Left lung (tissue), 10 donors: Measurements from ENCODE around the gene LRFN3. TPM values are rescaled to one million over a fixed set of nuclear protein-coding genes. Genes with fewer than 3 reads are reported as not detected.

ENCODE experiments used
- ATAC-seq: fragments of 200-7000 bp; cut with Tn5 transposase; one replicate; pipeline ENCODE4 v1.9.1; 2020; ENCODE audit warnings: moderate library complexity
- DNase-seq, 4 donors: peaks; one replicate each; pipeline ENCODE4 v3.0.0-alpha.2; 2013 to 2020
- H3K27ac ChIP-seq, 2 donors: fragments of 200-600 bp; sonication (generic) in 1 of 2; one replicate each; pipeline versions ENCODE4 v1.5.0 to v1.8.0; 2020 to 2021
- H3K27me3 ChIP-seq, 2 donors: fragments of 200-600 bp; sonication (generic) in 1 of 2; one replicate each; pipeline versions ENCODE4 v1.5.0 to v1.8.0; 2020 to 2021
- H3K36me3 ChIP-seq, 2 donors: fragments of 200-600 bp; sonication (generic) in 1 of 2; one replicate each; pipeline versions ENCODE4 v1.5.0 to v1.8.0; 2020 to 2021
- H3K4me1 ChIP-seq, 2 donors: fragments of 200-600 bp; one replicate each; pipeline ENCODE4 v1.8.0; 2021
- H3K4me3 ChIP-seq, 2 donors: fragments of 200-600 bp; sonication (generic) in 1 of 2; one replicate each; pipeline versions ENCODE4 v1.5.0 to v1.8.0; 2020 to 2021; ENCODE audit warnings: mild to moderate bottlenecking in 1 of 2
- H3K9me3 ChIP-seq, 2 donors: fragments of 200-600 bp; sonication (generic) in 1 of 2; one replicate each; pipeline versions ENCODE4 v1.5.0 to v1.8.0; 2020 to 2021
- intact Hi-C, 2 donors: fragments of 100-400 bp; cut with DNase I; formaldehyde crosslinking; loops; one replicate each; pipeline versions ENCODE4 v1.11.2 to v1.14.2; 2022
- polyA plus RNA-seq, 6 donors: library from polyadenylated mRNA; unstranded; fragments of 120-200 nt; gene quantifications; one replicate each; pipeline ENCODE4 v1.2.1, GENCODE V29; 2013; ENCODE audit not compliant: insufficient read length in 6 of 6
- total RNA-seq, 2 donors: library from RNA; stranded (reverse); fragmentation: NEBNext Ultra II Directional; extraction: Animal tissue kit (Norgen Biotek cat#: 25700); gene quantifications; one replicate each; pipeline ENCODE4 v1.2.1, GENCODE V29; 2021
- TF ChIP-seq, protein P1 (sequence below), 2 donors: fragments of 200-600 bp; sonication (generic) in 1 of 2; IDR thresholded peaks; one replicate each; pipeline versions ENCODE4 v1.5.0 to v1.8.0; 2021; ENCODE audit warnings: antibody characterized with exemption in 2 of 2
- donor health status: DM: no; HTN: yes; CAD: no.
- donor health status: DM: no; HTN: no; CAD: no.

The LRFN3 gene
- total and polyA plus RNA-seq, 8 donors: 8.0 to 14.8 (median 12.3) TPM

DNA sequence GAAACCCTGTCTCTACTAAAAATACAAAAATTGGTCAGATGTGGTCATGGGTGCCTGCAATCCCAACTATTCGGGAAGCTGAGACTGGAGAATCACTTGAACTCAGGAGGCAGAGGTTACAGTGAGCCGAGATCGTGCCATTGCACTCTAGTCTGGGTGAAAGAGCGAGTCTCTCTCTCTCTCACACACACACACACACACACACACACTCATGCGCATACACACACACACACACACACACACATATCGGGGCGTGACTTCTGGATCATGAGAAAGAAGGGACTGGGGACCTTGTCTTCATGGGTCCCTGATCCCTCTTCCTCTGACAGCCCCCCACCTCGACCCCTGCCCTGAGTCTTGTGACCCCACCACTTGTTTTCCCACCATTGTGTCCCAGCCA is 47.0 kb downstream of the LRFN3 start:
- Histone ChIP-seq H3K4me1 (peaks cover 4 to 10% of the 10 kb centered on the region in 2 donors), H3K27ac (no peak overlapping the region), H3K9me3 (no peaks in the 10 kb centered on the region), H3K4me3 (no peak overlapping the region), H3K36me3 (no peaks in the 10 kb centered on the region), H3K27me3 (peaks cover 15 to 83% of the 10 kb centered on the region in 2 donors)
- TF ChIP-seq, protein P1, sequence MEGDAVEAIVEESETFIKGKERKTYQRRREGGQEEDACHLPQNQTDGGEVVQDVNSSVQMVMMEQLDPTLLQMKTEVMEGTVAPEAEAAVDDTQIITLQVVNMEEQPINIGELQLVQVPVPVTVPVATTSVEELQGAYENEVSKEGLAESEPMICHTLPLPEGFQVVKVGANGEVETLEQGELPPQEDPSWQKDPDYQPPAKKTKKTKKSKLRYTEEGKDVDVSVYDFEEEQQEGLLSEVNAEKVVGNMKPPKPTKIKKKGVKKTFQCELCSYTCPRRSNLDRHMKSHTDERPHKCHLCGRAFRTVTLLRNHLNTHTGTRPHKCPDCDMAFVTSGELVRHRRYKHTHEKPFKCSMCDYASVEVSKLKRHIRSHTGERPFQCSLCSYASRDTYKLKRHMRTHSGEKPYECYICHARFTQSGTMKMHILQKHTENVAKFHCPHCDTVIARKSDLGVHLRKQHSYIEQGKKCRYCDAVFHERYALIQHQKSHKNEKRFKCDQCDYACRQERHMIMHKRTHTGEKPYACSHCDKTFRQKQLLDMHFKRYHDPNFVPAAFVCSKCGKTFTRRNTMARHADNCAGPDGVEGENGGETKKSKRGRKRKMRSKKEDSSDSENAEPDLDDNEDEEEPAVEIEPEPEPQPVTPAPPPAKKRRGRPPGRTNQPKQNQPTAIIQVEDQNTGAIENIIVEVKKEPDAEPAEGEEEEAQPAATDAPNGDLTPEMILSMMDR (IDR thresholded peaks at IDR 0.05): no peak
- intact Hi-C loops: no loop called here
- DNase-seq (no peak), ATAC-seq (no peak)

GRCh38 chr19:35986111-35986510 is 49.9 kb downstream of the LRFN3 start:
- no peak for ATAC-seq
- intact Hi-C loops: no loop called here
- no peak for DNase-seq
- TF ChIP-seq, protein P1 (IDR thresholded peaks at IDR 0.05): no peak
- H3K27ac ChIP-seq: no peak overlapping the region
- H3K4me1 ChIP-seq: peaks cover 4 to 10% of the 10 kb centered on the region in 2 donors
- peaks cover 15 to 75% of the 10 kb centered on the region in 2 donors for H3K27me3 ChIP-seq
- peaks cover 0 to 4% of the 10 kb centered on the region in 2 donors for H3K9me3 ChIP-seq
- no peak overlapping the region for H3K4me3 ChIP-seq
- no peaks in the 10 kb centered on the region for H3K36me3 ChIP-seq

DNA sequence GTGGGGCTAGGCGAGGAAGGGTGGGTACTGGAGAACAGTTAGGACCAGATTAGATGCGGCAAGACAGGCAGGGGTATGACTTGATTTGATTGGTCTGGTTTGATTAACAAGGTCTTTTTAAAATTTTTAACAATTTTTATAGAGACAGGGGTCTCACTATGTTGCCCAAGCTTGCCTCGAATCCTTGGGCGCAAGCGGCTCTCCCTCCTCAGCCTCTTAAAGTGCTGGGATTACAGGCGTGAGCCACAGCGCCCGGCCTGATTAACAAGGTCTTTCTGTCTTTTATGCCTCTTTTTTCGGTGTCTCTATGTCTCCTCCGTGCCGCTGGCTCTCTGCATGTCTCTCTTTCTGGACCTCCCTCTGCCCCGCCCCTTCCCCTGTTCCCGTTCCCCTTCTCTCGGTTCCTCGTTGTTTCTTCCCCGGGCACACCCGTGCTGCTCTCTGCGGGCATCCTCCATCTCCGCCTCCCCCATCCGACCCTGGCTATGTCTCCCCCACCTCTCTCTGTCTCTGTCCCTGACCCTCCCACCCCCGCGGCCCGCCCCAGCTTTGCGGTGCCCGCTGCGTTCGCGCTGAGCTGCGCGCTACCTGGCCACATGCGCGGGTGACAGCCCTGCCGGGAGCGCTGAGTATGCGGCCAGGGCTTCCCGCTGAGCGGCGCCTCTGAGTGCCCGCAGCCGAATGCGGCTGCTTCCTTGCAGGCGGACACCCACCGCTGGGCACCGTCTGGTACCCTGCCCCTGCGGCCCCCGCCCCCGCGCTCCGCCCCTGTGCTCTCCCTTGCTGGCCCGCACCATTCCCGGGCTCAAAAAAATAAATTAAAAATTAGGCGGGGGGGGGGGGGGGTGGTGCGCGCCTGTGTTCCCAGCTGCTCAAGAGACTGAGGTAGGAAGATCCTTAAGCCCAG is 50.7 kb downstream of the LRFN3 start:
- H3K4me3 ChIP-seq: peak overlapping the region in 1 of 2 donors; percentile 35
- peak; percentile 68 for ATAC-seq

GRCh38 chr19:35987571-35987896 is 51.4 kb downstream of the LRFN3 start:
- ATAC-seq: no peak
- intact Hi-C loops: no loop called here
- Histone ChIP-seq H3K4me1 (peaks cover 4 to 10% of the 10 kb centered on the region in 2 donors), H3K36me3 (no peaks in the 10 kb centered on the region), H3K9me3 (peaks cover 0 to 4% of the 10 kb centered on the region in 2 donors), H3K4me3 (peak overlapping the region in 1 of 2 donors; percentile 35), H3K27me3 (peaks cover 15 to 64% of the 10 kb centered on the region in 2 donors), H3K27ac (no peak overlapping the region)
- TF ChIP-seq, protein P1 (IDR thresholded peaks at IDR 0.05): no peak
- DNase-seq: no peak

More for the DNA sequence above, 50.7 kb downstream of the LRFN3 start:
- no peak overlapping the region for H3K27ac ChIP-seq
- intact Hi-C loops: no loop called here
- peaks cover 0 to 4% of the 10 kb centered on the region in 2 donors for H3K9me3 ChIP-seq
- H3K4me1 ChIP-seq: peaks cover 4 to 10% of the 10 kb centered on the region in 2 donors
- H3K27me3 ChIP-seq: peaks cover 15 to 70% of the 10 kb centered on the region in 2 donors
- TF ChIP-seq, protein P1 (IDR thresholded peaks at IDR 0.05): no peak
- peak in 1 of 4 donors; percentile 48 for DNase-seq
- H3K36me3 ChIP-seq: no peaks in the 10 kb centered on the region

DNA sequence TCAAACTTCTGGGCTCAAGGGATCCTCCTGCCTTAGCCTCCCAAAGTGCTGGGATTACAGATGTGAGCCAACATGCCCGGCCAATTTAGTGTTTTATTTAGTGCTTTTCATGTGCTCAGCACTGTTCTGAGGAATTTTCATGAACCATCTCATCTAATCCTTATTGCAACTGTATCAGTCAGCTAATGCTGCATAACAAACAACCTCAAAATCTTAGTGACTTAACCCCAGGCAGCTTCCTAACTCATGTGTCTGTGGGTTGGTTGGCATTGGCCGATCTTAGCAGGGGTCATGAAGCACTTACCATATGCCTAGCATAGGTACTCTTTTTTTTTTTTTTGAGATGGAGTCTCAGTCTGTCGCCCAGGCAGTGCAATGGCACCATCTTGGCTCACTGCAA is 52.6 kb downstream of the LRFN3 start:
- TF ChIP-seq, protein P1 (IDR thresholded peaks at IDR 0.05): no peak
- ATAC-seq: no peak
- H3K27me3 ChIP-seq: peaks cover 15 to 55% of the 10 kb centered on the region in 2 donors
- intact Hi-C loops: no loop called here
- peaks cover 0 to 4% of the 10 kb centered on the region in 2 donors for H3K9me3 ChIP-seq
- no peak overlapping the region for H3K27ac ChIP-seq
- no peaks in the 10 kb centered on the region for H3K36me3 ChIP-seq
- no peak overlapping the region for H3K4me3 ChIP-seq
- no peak for DNase-seq
- peaks cover 4 to 10% of the 10 kb centered on the region in 2 donors for H3K4me1 ChIP-seq
